Measurements from ENCODE around the gene DSTN.

The DSTN gene

GRCh38 chr20:17637985-17638640 lies 68.2 kb downstream of the DSTN start:
- DNase-seq (ENCODE audit: low spot score): no peak

- DNase-seq (ENCODE audit: low spot score): no peak
Observed at GRCh38 chr20:17638835-17639407, 69.0 kb downstream of the DSTN start.

DNA sequence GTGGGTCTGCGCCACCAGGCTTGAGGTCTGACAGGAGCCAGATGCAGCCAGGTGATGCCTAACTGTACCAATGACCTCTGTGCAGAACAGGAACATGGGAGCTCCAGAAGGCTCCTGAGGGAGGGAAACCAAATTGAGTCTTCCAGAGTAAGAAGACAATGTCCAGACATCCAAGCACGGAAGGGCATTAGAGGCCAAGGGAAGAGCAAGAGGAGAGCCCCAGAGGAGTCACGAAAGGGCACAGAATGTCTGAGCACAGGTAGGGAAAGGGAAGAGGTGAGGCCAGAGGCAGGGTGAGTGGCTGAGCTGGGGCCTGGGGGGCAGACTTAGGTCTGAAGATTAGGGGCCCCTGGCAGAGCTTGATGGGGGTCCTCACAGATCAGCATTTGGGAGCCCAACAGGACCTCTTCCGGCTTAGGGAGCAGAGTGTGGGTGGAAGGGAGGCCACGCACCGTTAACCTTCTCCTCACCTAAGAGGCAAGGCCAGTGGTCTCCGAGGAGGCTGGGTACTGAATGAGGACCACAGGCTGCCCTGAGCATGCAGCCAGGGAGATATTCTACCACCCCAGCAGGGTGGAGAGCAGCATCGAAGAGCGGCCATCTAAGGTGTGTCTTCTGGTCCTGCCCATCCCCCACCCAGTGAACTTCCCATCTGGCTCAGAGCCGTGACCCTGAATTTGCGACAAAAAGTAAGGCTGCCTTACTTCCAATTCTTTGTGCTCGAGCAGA lies 70.4 kb downstream of the DSTN start:
- no peak for DNase-seq (ENCODE audit: low spot score)

DNA sequence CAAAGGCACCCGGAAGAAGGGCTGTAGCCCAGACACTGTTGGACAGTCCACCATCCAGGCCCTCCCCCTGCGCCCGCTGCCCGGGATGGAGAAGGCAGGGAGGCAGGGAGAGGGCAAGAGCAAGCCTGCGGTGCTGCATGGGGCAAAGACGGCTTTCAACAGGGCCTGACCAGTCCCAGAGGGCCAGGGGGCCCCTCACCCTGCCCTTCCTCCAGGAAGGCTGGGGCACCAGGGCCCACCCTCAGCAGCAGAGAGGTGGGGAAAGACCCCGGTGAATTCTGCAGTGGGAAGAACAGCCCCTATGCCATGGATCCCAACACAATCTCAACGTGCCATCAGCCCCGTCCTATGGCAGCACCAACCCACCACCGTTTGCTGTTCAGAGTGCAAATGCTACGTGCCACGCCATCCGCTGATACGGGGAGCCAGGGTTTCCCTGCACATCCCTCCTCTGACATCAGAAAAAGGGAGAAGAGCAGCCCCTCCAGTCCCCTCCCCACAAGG lies 71.1 kb downstream of the DSTN start:
- no peak for DNase-seq (ENCODE audit: low spot score)

DNA sequence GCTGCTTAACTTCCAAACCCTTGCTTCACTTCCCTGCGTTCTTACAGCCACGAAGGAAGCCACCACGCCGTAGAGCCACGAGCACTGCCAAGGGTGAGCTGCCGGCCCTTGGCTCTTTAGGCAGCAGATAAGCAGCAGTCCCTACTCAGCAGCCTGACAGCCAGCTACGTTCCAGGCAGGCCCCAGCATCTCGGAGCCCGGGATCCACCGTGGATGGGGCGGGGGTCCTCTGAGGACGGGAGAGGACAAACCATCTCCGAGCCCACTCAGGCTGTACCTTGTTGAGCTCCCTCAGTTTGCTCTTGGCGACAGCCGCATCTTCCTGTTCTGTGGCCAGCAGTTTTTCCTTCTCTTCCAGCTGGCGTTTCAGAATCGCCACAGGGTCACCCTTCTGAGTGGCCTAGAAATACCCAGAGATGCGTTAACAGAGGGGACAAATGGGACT lies 71.7 kb downstream of the DSTN start:
- DNase-seq (ENCODE audit: low spot score): no peak

GRCh38 chr20:17641993-17642392 lies 72.1 kb downstream of the DSTN start:
- no peak for DNase-seq (ENCODE audit: low spot score)

DNA sequence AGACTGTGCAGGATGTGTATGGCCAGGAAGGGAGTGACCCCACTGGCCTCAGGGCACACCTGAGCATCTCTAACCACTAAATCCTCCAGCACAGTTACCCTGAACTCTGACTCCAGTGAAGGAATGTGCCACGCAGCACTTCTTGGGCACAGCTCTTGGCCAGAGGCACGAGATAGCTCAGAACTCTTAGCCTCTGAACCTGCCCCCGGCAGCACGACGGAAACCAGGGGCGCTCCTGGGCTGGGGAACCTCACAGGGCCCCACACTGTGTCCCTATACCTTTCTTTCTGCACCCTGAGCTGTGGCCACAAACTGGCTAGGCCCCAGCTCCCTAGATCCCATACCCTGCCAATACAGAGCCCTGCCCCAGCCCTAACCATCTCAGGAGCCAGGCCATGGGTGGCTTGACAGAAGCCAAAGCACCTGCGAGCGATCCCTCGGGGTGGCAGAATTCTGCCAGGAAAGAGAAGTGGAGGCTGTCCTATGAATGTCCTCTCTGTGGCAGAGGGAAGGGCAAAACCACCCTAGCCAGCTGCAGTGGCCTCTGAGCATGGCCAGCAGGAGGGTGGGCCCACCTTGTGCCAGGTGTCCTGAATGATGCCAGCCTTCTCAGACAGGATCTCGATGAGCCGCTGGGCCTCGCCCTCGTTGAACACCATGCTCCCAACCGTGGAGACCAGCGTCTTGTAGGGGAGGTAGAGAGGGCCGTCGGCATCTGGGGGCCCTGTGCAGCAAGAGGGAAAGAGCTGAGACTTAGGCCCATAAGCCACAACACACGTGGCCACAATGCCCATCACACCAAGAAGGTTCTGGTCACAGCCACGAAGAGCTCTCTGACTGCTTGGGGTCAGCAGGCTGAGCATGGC lies 72.8 kb downstream of the DSTN start:
- DNase-seq (ENCODE audit: low spot score): no peak

- no peak for DNase-seq (ENCODE audit: low spot score)
Observed at GRCh38 chr20:17643531-17644188, 73.8 kb downstream of the DSTN start.

GRCh38 chr20:17644451-17644850 lies 74.6 kb downstream of the DSTN start:
- no peak for DNase-seq (ENCODE audit: low spot score)

DNA sequence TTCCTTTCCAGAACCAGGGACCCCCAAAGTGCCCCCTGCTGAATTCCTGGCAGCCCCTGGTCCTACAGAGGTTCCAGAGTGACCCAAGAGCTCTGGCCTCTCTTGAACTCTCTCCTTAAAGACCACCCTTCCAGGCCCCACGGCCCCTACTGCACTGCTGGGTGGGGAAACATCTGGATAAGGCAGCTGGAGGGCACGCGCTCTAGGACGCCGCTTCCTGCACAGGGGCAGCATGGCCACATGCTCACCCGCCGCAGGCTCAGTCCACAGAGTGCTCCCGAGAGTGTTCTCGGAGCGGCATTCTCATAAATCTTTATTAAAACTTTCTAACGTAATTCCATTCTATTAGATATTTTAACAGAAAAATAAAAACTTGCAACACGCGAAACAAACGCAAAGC lies 75.1 kb downstream of the DSTN start:
- no peak for DNase-seq (ENCODE audit: low spot score)

GRCh38 chr20:17645546-17646208 lies 75.8 kb downstream of the DSTN start:
- no peak for DNase-seq (ENCODE audit: low spot score)

- no peak for DNase-seq (ENCODE audit: low spot score)
Observed at GRCh38 chr20:17646209-17646960, 76.5 kb downstream of the DSTN start.

DNA sequence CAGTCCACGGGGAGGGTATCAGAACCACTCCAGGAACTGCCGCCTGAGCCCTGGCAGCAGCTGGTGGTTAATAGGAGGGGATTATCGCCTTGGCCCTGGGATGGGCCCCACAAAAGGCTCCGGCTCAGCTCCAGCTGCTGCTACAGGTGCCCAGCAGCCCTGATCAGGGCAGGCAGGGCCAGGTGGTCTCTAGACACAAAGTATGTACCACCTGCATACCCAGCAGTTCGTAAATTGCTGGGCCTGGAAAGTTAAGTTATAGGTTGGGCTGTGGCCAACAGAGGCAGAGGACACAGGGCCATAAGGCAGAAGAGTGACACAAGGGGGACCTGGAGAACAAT lies 77.1 kb downstream of the DSTN start:
- no peak for DNase-seq (ENCODE audit: low spot score)

DNA sequence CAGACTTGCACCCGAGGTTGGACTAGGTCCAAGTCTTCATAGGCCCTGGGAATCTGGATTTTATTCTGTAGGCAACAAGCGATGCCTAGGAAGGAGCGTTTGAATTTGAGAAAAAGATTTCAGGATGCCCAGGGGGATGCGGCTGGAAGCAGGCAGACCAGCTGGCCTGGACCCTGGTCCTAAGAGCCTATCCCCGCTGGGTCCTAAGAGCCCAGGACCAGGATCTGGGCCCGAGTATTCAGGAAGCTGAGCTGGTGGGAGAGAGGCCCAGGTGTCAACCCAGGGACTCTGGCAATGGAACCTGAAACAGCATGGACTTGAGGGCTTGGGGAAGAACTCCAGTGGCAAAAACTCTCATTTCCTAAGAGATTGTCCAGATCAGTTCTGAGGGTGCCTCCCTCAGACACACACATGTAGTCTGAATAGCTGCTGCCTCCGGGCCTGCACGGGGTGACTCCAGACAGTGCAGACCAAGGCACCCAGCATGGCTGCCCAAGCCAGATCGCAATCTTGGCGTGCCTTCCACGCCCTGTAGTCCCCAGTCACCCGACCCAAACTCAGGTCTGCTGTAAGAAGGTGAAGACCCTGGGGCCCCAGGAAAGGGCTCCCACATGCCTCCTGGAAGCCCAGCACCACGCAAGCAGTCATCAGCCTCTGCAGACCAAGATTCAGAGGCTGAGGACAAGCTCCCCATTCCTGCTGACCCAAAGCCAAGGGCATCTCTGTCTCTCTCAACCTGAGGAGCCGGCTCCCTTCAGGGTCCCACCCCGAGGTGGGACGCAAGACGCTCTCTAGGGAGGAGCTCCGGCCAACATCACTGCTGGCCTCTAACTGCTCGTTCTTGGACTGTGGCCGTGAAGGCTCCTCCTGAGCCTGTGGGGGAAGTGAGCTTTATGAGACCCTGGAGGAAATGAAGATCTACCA lies 77.8 kb downstream of the DSTN start:
- no peak for DNase-seq (ENCODE audit: low spot score)

DNA sequence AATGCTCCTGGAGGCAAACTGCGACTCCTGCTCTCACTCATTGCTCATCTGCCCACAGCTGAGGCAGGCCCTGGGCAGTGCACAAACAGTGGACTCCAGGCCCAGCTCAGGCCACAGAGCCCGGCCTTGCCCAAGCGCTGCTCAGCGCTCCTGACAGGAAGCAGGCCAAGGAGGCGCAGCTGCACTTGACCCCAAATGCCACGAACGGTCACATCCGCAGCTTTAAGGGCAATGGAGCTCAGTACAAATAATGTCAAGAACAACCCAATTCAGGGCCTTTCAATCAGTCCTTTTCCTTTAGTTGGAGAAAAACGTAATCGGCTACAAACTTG lies 78.4 kb downstream of the DSTN start:
- DNase-seq (ENCODE audit: low spot score): no peak

DNA sequence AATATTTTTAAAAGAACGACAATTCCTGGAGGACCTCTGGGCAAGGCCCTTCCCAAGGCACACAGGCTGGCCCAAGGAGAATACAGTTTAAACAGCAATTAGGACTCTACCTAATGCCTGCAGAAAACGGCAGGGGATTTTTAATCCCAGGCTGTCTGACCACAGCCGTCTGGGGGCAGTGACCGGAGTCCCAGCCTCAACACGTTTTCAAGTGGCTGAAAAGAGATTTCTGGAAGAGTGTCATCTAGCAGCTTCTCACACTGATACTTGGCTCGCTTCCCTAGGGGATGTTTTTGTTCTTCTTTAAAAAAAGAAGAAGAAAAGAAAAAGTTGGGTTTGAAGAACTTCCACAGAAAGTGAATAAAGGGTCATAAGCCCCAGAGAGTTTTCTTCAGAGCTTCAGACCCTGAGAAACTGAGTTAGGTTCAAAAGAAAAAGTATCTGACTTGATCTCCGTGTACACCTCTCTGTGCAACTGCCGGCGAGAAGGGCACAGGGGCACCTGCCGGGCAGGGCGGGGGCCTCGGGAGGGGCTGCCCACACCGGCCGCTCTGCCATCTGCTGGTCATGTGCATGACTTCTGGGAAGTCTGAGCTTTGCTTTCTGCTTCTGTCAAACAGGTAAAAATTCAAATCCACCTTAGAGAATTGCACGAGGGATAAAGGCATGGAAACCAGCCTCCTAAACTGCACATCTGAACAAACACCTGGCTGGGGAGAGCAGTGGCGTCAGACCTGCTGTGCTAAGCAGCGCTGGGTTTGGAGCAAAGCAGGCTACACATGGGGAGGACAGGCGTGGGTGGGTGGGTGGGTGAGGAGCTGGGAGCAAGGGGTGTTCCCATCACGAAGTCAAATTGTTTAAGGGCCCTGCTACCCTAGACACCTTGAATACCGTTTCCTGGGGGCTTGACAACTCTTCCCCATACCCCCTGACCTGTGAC lies 79.2 kb downstream of the DSTN start:
- no peak for DNase-seq (ENCODE audit: low spot score)

- no peak for DNase-seq (ENCODE audit: low spot score)
Observed at GRCh38 chr20:17650301-17651128, 80.6 kb downstream of the DSTN start.
